HepG2 (cell line): ENCODE results near the gene LAMA5. TPM values are rescaled to one million over a fixed set of nuclear protein-coding genes. Genes with fewer than 3 reads are reported as not detected.

Source experiments
- ARNTL ChIP-seq: sonication (generic); formaldehyde crosslinking; IDR thresholded peaks from 2 replicates; pipeline ENCODE4 v1.4.0; 2020; ENCODE audit warnings: mild to moderate bottlenecking, missing genetic modification reagents
- ATF1 ChIP-seq: IDR thresholded peaks from 2 replicates; pipeline ENCODE4 v1.6.1; 2016; ENCODE audit warnings: mild to moderate bottlenecking, control low read depth
- BCL6 ChIP-seq: IDR thresholded peaks from 2 replicates; pipeline ENCODE4 v1.6.1; 2016; ENCODE audit warnings: missing genetic modification reagents, missing compliant biosample characterization
- CEBPZ ChIP-seq: IDR thresholded peaks from 2 replicates; pipeline ENCODE4 v1.6.1; 2012; ENCODE audit warnings: low read length, improper control_type of control experiment
- DR1 ChIP-seq: sonication (generic); formaldehyde crosslinking; IDR thresholded peaks from 2 replicates; pipeline ENCODE4 v1.8.0; 2021; ENCODE audit warnings: mild to moderate bottlenecking, missing genetic modification reagents, inconsistent platforms
- KAT2B ChIP-seq: fragments of 150-350 bp; IDR thresholded peaks from 2 replicates; pipeline ENCODE4 v1.6.1; 2014; ENCODE audit warnings: low read depth, low read length, borderline replicate concordance
- NRL ChIP-seq: sonication (generic); formaldehyde crosslinking; IDR thresholded peaks from 2 replicates; pipeline ENCODE4 v1.5.0; 2020; ENCODE audit warnings: missing genetic modification reagents, mild to moderate bottlenecking, moderate library complexity, borderline replicate concordance
- PRDM15 ChIP-seq: sonication (generic); formaldehyde crosslinking; IDR thresholded peaks from 2 replicates; pipeline ENCODE4 v1.4.0; 2020; ENCODE audit warnings: missing genetic modification reagents
- PREB ChIP-seq: sonication (generic); formaldehyde crosslinking; IDR thresholded peaks from 2 replicates; pipeline ENCODE4 v1.4.0; 2020; ENCODE audit warnings: missing genetic modification reagents
- SMARCC2 ChIP-seq: fragments of 450-650 bp; IDR thresholded peaks from 2 replicates; pipeline ENCODE4 v1.6.1; 2017; ENCODE audit warnings: antibody characterized with exemption, mild to moderate bottlenecking
- ZNF121 ChIP-seq: sonication (generic); formaldehyde crosslinking; IDR thresholded peaks from 2 replicates; pipeline ENCODE4 v1.5.0; 2020; ENCODE audit warnings: mild to moderate bottlenecking, missing genetic modification reagents
- ZNF264 ChIP-seq: sonication (generic); formaldehyde crosslinking; IDR thresholded peaks from 2 replicates; pipeline ENCODE4 v1.4.0; 2020; ENCODE audit warnings: missing genetic modification reagents
- ZNF34 ChIP-seq: sonication (generic); formaldehyde crosslinking; IDR thresholded peaks from 2 replicates; pipeline ENCODE4 v1.4.0; 2020; ENCODE audit warnings: mild to moderate bottlenecking, missing genetic modification reagents, borderline replicate concordance
- polyA plus RNA-seq, 8 experiments: library from polyadenylated mRNA; depleted of rRNA in 3 of 8; stranded (reverse) in 7 of 8; unstranded in 1 of 8; fragments of >200 nt; fragmentation: Illumina TruSeq in 4 of 8; extraction: Trizol in 4 of 8; gene quantifications; 2 replicates each; pipeline versions ENCODE4 v1.2.1 to v1.2.3, GENCODE V29; 2011 to 2016; ENCODE audit warnings: low read depth in 4 of 8, missing spikeins in 1 of 8, mixed read lengths in 1 of 8; ENCODE audit not compliant: insufficient read depth in 1 of 8
- total RNA-seq, 5 experiments: library from RNA; depleted of rRNA; stranded (reverse); fragments of >200 nt; fragmentation: Illumina TruSeq; extraction: Trizol; gene quantifications; 2 replicates each; pipeline ENCODE4 v1.2.3, GENCODE V29; 2016; ENCODE audit warnings: low read depth in 1 of 5
- TF ChIP-seq, protein P1 (sequence below): sonication (generic); formaldehyde crosslinking; IDR thresholded peaks from 2 replicates; pipeline ENCODE4; 2020; ENCODE audit warnings: missing genetic modification reagents, mild to moderate bottlenecking, borderline replicate concordance
- TF ChIP-seq, protein P2 (sequence below): sonication (generic); formaldehyde crosslinking; conservative IDR thresholded peaks from 2 replicates; pipeline ENCODE4 v1.8.0; 2022; ENCODE audit warnings: mild to moderate bottlenecking, moderate library complexity, missing genetic modification reagents

The LAMA5 gene
- total and polyA plus RNA-seq, 2 of the 13 experiments (the other 11 are each of a cell fraction or from before 2014, with no cell fraction given): 21.0 to 44.7 TPM

- TF ChIP-seq PRDM15: peak; percentile 65; the same call in 1 of the 2 replicates
- TF ChIP-seq ARNTL: peak; percentile 72
- no peak for TF ChIP-seq ZNF121 (CRISPR knock-in tag)
- TF ChIP-seq, protein P1, sequence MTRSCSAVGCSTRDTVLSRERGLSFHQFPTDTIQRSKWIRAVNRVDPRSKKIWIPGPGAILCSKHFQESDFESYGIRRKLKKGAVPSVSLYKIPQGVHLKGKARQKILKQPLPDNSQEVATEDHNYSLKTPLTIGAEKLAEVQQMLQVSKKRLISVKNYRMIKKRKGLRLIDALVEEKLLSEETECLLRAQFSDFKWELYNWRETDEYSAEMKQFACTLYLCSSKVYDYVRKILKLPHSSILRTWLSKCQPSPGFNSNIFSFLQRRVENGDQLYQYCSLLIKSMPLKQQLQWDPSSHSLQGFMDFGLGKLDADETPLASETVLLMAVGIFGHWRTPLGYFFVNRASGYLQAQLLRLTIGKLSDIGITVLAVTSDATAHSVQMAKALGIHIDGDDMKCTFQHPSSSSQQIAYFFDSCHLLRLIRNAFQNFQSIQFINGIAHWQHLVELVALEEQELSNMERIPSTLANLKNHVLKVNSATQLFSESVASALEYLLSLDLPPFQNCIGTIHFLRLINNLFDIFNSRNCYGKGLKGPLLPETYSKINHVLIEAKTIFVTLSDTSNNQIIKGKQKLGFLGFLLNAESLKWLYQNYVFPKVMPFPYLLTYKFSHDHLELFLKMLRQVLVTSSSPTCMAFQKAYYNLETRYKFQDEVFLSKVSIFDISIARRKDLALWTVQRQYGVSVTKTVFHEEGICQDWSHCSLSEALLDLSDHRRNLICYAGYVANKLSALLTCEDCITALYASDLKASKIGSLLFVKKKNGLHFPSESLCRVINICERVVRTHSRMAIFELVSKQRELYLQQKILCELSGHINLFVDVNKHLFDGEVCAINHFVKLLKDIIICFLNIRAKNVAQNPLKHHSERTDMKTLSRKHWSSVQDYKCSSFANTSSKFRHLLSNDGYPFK (CRISPR knock-in tag): peak; percentile 74
- no peak for TF ChIP-seq KAT2B
- TF ChIP-seq NRL (CRISPR knock-in tag): peak; percentile 88
- no peak for TF ChIP-seq ATF1
- TF ChIP-seq SMARCC2: no peak
- TF ChIP-seq, protein P2, sequence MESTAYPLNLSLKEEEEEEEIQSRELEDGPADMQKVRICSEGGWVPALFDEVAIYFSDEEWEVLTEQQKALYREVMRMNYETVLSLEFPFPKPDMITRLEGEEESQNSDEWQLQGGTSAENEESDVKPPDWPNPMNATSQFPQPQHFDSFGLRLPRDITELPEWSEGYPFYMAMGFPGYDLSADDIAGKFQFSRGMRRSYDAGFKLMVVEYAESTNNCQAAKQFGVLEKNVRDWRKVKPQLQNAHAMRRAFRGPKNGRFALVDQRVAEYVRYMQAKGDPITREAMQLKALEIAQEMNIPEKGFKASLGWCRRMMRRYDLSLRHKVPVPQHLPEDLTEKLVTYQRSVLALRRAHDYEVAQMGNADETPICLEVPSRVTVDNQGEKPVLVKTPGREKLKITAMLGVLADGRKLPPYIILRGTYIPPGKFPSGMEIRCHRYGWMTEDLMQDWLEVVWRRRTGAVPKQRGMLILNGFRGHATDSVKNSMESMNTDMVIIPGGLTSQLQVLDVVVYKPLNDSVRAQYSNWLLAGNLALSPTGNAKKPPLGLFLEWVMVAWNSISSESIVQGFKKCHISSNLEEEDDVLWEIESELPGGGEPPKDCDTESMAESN (CRISPR knock-in tag): peak; percentile 93
- TF ChIP-seq PREB (CRISPR knock-in tag): peak; percentile 98
- TF ChIP-seq CEBPZ: no peak
- peak; percentile 92 for TF ChIP-seq ZNF34
- peak; percentile 64; the same call in 1 of the 2 replicates for TF ChIP-seq DR1 (CRISPR knock-in tag)
- TF ChIP-seq BCL6 (CRISPR knock-in tag): peak; percentile 57
- peak; percentile 90 for TF ChIP-seq ZNF264 (CRISPR knock-in tag)
These were observed 40.3 kb upstream of the LAMA5 start, which contains the start of gene CABLES2 (continued) for GRCh38 chr20:62407221-62407992.
